OCI-LY1 (cell line): ENCODE measurements around the gene RTTN.

Experiments
- H2AFZ ChIP-seq: fragments of 200-600 bp; sonication (generic), shearing (Covaris generic); 2 replicates; pipeline ENCODE4 v1.6.0; 2014; ENCODE audit warnings: antibody characterized with exemption, mild to moderate bottlenecking, low read length
- H3F3A ChIP-seq: fragments of 200-600 bp; sonication (generic), shearing (Covaris generic); 2 replicates; pipeline ENCODE4 v1.6.0; 2014; ENCODE audit warnings: mild to moderate bottlenecking, antibody characterized with exemption, low read length, moderate library complexity; ENCODE audit not compliant: insufficient read depth
- H3K27ac ChIP-seq: fragments of 200-600 bp; sonication (generic); 2 replicates; pipeline ENCODE4 v1.5.1; 2014; ENCODE audit warnings: low read length, mixed run types, mild to moderate bottlenecking, low read depth; ENCODE audit not compliant: poor library complexity, severe bottlenecking
- H3K27me3 ChIP-seq: fragments of 200-600 bp; sonication (generic); 2 replicates; pipeline ENCODE4 v1.6.0; 2014; ENCODE audit warnings: antibody characterized with exemption, mild to moderate bottlenecking, low read length, moderate library complexity; ENCODE audit not compliant: insufficient read depth
- H3K36me3 ChIP-seq: fragments of 200-600 bp; sonication (generic); 2 replicates; pipeline ENCODE4 v1.6.1; 2014; ENCODE audit warnings: mild to moderate bottlenecking, antibody characterized with exemption, low read length, moderate library complexity, mixed read lengths; ENCODE audit not compliant: insufficient read depth
- H3K4me1 ChIP-seq: fragments of 200-600 bp; sonication (generic); 2 replicates; pipeline ENCODE4 v1.5.1; 2014; ENCODE audit warnings: mild to moderate bottlenecking, low read length, moderate library complexity; ENCODE audit not compliant: insufficient read depth, severe bottlenecking
- H3K4me2 ChIP-seq: fragments of 200-600 bp; sonication (generic), shearing (Covaris generic); 2 replicates; pipeline ENCODE4 v1.6.1; 2014; ENCODE audit warnings: low read length
- H3K4me3 ChIP-seq: fragments of 200-600 bp; sonication (generic); 2 replicates; pipeline ENCODE4 v1.5.1; 2014; ENCODE audit warnings: low read length, low read depth, mild to moderate bottlenecking, mixed read lengths; ENCODE audit not compliant: poor library complexity, severe bottlenecking
- H3K79me2 ChIP-seq: fragments of 200-600 bp; shearing (Covaris generic); 2 replicates; pipeline ENCODE4 v1.6.1; 2016; ENCODE audit warnings: mixed run types, low read length, mixed read lengths; ENCODE audit not compliant: insufficient read depth
- H3K9ac ChIP-seq: fragments of 200-600 bp; sonication (generic), shearing (Covaris generic); 2 replicates; pipeline ENCODE4 v1.6.1; 2014; ENCODE audit warnings: mild to moderate bottlenecking, low read length, mixed read lengths
- H3K9me2 ChIP-seq: fragments of 200-600 bp; sonication (generic), shearing (Covaris generic); 2 replicates; pipeline ENCODE4 v1.6.1; 2014; ENCODE audit warnings: low read depth, mild to moderate bottlenecking, low read length, mixed read lengths
- H3K9me3 ChIP-seq: fragments of 200-600 bp; shearing (Covaris generic); 2 replicates; pipeline ENCODE4 v1.6.1; 2014; ENCODE audit warnings: low read length, mixed read lengths
- H4K20me1 ChIP-seq: fragments of 200-600 bp; sonication (generic), shearing (Covaris generic); 2 replicates; pipeline ENCODE4 v1.6.0; 2016; ENCODE audit warnings: mild to moderate bottlenecking, low read length; ENCODE audit not compliant: insufficient read depth
- CTCF ChIP-seq: fragments of 200-600 bp; sonication (generic), shearing (Covaris generic); IDR thresholded peaks from 2 replicates; pipeline ENCODE4 v1.5.1; 2017; ENCODE audit warnings: mild to moderate bottlenecking, antibody characterized with exemption, low read length, moderate library complexity, mixed read lengths
- EZH2 ChIP-seq: fragments of 200-600 bp; sonication (generic), shearing (Covaris generic); IDR thresholded peaks from 2 replicates; pipeline ENCODE4 v1.8.0; 2017; ENCODE audit warnings: borderline replicate concordance, mixed run types, mild to moderate bottlenecking, antibody characterized with exemption, low read length, moderate library complexity, mixed read lengths

Gene RTTN

GRCh38 chr18:70151614-70152013 is 53.9 kb downstream of the RTTN start:
- Histone ChIP-seq H2AFZ (no peak overlapping the region), H3K9me3 (no peaks in the 10 kb centered on the region)

GRCh38 chr18:70149616-70150301 is 55.7 kb downstream of the RTTN start:
- no peak overlapping the region for H3K9ac ChIP-seq

More at GRCh38 chr18:70151614-70152013, 53.9 kb downstream of the RTTN start:
- no peaks in the 10 kb centered on the region for H3K4me1 ChIP-seq
- H3K4me2 ChIP-seq, result no peak overlapping the region
- no peaks in the 10 kb centered on the region for H3F3A ChIP-seq
- H3K4me3 ChIP-seq, result no peak overlapping the region
- no peaks in the 10 kb centered on the region for H3K27me3 ChIP-seq
- H3K9me2 ChIP-seq, result no peaks in the 10 kb centered on the region
- TF ChIP-seq CTCF (no peak), EZH2 (no peak)
- H3K79me2 ChIP-seq, result no peaks in the 10 kb centered on the region
- H4K20me1 ChIP-seq, result no peaks in the 10 kb centered on the region
- H3K9ac ChIP-seq, result no peak overlapping the region
- H3K36me3 ChIP-seq, result peaks cover 39% of the 10 kb centered on the region
- no peak overlapping the region for H3K27ac ChIP-seq

GRCh38 chr18:70149156-70149555 is 56.3 kb downstream of the RTTN start:
- Histone ChIP-seq H3K27me3 (no peaks in the 10 kb centered on the region), H3K4me2 (no peak overlapping the region), H3K9ac (no peak overlapping the region), H3K9me3 (no peaks in the 10 kb centered on the region), H3F3A (no peaks in the 10 kb centered on the region), H3K79me2 (no peaks in the 10 kb centered on the region), H3K4me1 (no peaks in the 10 kb centered on the region), H3K4me3 (no peak overlapping the region), H2AFZ (no peak overlapping the region), H4K20me1 (no peaks in the 10 kb centered on the region), H3K9me2 (no peaks in the 10 kb centered on the region), H3K36me3 (peaks cover 57% of the 10 kb centered on the region), H3K27ac (no peak overlapping the region)
- TF ChIP-seq CTCF (no peak), EZH2 (no peak)

More at GRCh38 chr18:70149616-70150301, 55.7 kb downstream of the RTTN start:
- H3K27me3 ChIP-seq, result no peaks in the 10 kb centered on the region
- no peak overlapping the region for H3K27ac ChIP-seq
- TF ChIP-seq EZH2 (no peak), CTCF (no peak)
- H3K79me2 ChIP-seq, result no peaks in the 10 kb centered on the region
- no peaks in the 10 kb centered on the region for H4K20me1 ChIP-seq
- H3K9me3 ChIP-seq, result no peaks in the 10 kb centered on the region
- H3K4me1 ChIP-seq, result no peaks in the 10 kb centered on the region
- no peaks in the 10 kb centered on the region for H3F3A ChIP-seq
- no peaks in the 10 kb centered on the region for H3K9me2 ChIP-seq
- no peak overlapping the region for H3K4me2 ChIP-seq
- H2AFZ ChIP-seq, result no peak overlapping the region
- peaks cover 51% of the 10 kb centered on the region for H3K36me3 ChIP-seq
- no peak overlapping the region for H3K4me3 ChIP-seq
